GM19372 (cell line): ENCODE measurements around the gene MTM1.
A peak's percentile ranks its signal among the peaks of the same experiment; 100 is the strongest.

Experiments
- ATAC-seq: cut with Tn5 transposase; IDR thresholded peaks from one replicate; pipeline ENCODE4 v1.9.1; 2021; ENCODE audit warnings: mild to moderate bottlenecking, low read depth, moderate library complexity; ENCODE audit not compliant: unreplicated experiment

MTM1 gene

DNA sequence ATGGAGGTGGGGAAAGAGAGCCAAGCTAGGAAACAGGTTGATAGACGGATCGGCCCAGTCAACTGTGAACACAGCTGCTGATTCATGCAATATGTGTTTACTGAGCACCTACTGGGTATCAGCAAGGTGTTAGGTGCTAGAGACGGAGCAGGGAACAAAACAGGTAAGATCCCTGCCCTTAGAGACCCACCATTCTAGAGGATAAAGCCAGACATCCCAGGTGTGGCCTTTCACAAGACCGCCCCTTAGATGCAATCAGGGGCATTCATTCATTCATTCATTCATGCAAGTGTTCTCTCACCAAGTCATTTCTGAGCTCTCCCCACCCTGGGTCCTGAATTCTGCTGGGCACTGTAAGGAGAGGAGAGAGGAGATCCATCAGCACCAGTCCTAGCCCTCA is 20.2 kb upstream of the MTM1 start:
- no peak for ATAC-seq

DNA sequence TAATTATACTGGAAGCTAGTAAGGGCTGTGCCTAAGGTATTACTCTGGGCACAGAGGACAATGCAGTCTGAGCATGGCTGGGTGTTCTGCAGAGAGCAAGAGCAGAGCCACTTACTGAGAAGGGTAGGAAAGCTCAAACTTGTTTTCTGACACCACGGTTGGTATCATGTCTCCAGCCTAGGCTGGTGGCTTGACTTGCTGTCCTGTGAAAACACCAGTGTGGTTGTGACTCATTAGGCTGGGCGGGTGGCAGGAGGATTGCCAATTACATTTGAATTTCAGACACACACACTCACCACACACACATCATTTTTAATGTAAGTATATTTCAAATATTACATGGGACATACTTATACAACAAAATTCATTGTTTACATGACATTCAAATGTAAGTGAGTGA is 19.7 kb upstream of the MTM1 start:
- no peak for ATAC-seq

DNA sequence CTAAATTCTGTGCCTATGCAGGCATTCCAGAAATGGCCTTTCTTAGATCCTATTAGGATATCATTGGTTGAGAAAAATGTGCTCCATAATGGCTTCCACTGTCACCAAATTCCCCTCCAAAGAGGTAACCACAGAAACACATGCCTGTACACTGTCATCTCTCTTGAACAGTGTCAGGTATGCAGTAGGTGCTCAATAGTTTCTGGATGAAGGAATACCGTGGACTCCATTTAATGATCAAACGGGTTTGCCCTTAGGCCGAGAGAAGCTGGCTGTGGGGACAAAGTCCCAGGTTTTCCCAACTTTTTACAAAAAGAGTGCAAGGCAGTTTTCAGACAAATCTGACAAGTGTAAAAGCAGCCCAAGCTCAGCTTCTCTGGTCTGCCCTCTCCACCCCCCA is 16.5 kb upstream of the MTM1 start:
- ATAC-seq = no peak

DNA sequence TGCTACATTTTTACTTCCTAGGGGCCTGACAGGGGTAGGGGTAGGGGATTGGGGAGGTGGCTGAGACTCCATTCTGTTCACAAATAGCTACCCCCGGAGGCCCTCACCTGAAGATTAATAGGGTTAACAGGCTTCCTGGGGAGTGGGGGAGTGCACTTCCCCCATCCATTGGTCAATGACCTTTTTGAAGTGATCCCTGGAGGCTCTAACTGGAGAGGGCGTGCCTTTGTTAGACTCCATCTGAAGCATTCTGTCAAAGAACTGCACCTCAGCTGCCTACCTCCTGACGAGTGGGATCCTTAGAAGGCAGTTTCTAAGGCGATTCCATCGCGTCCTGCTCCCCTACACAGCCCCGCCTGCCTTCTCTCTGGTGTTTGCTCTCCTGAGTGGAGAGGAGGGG is 10.0 kb upstream of the MTM1 start:
- no peak for ATAC-seq

DNA sequence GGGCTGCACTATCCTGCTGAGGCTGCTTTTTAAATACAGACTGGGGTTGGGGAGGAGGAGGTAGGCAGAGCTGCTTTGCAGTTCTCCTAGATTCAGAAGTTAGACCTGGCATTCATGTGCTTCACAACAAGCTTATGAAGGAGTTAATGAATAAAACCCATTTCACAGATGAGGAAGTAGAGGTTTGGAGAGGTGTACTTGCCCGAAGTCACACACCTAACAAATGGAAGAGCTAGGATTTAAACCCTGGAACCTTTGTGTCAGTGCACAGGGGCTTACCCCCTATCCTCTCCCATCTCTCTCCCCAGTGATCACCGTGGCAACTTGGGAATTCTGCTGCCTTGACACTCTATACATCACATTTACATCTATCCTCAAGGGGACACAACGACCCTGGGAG is 3.6 kb upstream of the MTM1 start:
- ATAC-seq = no peak

DNA sequence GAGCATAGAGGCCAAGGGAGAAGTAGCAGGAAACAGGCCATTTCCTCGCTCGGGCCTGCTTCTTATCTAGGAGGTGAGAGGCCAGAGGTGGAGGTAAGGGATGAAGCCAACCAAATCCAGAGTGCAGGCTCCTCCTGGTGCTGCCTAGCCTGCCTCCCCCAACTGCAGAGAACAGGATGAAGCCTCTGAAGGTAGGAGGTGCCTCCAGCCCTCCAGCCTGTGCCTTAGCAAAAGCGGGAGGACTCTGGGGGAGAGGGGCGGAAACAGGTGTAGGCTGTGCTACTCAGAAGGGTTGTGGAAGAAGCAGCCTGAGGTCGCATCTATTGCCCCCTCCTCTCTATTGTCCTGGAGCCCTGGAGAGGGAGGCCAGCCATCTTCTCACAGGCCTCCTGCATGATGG is 2.9 kb upstream of the MTM1 start:
- no peak for ATAC-seq

DNA sequence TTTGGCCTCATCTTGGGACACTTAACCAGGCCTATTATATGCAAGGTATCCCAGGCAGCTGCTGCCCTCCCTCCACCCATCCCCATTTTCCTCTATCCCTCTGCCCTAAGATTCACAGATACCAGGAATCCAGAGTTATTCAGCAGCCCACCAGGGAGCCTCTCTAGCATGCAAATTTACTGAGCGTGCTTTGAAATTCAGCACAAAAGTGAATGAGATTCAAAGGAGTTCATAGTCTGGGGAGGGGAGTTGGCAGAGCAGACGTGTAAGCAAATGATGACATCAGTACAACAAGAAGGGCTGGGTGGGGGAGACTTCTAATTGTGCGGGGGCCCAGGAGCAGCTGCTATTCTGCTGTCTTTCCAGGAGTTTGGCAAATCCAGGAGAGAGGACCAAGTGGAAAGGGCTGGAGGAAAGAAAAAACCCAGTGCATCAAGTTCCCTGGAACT is 1.7 kb upstream of the MTM1 start:
- ATAC-seq = no peak

DNA sequence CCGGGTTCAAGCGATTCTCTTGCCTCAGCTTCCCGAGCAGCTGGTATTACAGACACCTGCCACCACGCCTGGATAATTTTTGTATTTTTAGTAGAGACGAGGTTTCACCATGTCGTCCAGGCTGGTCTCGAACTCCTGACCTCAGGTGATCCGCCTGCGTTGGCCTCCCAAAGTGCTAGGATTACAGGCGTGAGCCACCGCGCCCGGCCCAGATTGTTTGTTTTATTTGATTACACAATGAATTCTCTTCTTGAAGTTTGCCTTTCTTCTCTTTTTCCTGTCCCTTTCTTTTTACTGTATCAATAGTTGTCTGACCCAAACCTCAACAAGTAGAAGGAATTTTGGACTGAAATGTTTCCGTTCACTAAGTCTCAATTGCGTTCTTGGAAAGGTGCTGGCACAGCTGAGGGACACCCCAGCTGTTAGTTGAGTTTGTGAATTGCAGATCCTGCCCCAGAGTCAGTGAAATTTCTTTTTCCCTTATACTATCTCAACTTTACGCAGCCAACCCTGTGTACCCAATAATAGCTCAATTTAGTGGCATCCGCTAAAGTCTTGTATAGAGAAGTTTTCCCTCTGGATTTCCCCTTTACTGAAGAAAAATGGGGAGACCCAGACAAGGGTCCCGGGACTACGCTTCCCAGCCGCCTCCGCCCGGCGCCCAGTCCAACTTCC is 639 bp upstream of the MTM1 start:
- ATAC-seq = no peak

DNA sequence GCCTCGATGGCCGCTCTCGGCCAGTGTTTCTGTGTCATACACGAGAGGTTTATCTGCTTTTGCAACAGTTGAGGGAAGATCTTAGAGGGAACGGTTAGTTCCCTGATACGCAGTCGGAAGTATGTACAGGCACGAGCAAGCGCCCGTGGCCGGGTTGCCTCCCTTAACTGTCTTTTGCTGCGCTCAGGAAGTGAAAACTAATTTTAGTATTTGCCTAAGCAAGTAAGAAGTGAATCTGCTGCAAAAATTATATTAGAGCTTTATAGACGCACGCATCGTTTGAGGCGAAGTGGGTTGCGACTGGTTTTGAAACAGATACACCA is 695 bp downstream of the MTM1 start:
- peak; percentile 22 for ATAC-seq

DNA sequence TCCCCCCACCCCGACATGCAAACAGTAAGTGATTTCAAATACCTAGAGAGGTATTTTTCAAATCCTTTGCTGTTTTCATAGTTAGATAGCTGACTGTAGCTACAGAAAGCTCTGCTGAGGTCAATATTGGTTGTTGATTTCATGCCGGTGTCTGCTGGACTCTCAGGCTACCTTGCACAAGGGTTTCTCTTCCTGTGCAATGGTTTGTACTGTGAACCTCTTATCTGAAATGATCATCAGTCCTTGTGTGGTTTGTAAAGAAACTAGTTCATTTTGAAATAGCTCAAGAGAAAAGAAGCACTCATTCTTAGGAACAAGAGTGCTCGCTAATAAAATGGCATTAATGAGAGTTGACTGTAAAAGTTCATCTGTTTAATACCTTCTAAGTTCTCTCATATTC is 2.1 kb downstream of the MTM1 start:
- no peak for ATAC-seq

DNA sequence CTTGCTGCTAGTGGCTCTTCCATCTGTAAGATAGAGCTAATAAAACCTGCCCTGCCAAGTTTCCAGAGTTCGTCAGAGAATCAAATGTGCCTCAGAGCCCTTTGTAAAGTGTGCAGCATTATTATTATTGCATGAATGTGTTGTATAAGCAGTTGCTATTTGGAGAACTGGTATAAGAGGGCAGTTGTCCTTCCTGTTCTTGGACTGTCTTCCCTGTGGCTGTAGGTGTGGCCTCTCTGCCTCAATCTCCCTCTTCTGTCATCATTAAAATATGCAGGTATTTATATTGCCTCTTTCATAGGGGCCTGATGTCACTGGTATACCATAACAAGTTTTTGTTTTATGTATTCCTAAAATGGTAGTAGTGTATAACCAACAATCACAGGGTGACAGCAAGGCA is 3.8 kb downstream of the MTM1 start:
- ATAC-seq = no peak

DNA sequence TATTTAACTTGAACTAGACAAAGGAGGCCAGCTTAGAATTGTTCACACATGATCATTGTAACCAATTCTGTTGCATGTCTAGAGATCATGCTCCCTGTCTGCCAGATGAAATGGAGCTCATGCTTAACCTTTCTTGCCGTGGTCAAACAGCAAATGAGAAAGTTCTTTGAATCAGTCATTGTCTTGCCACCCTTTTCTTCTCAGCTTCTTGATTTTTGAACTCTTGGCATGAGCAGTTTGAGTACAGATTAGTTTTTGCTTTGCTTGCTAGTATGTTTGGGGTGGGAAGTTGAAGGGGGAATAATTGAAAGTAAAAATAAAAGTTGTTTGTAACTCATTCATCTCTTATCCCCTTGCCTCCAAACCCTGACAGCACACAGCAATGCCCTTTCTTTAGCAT is 4.7 kb downstream of the MTM1 start:
- no peak for ATAC-seq

DNA sequence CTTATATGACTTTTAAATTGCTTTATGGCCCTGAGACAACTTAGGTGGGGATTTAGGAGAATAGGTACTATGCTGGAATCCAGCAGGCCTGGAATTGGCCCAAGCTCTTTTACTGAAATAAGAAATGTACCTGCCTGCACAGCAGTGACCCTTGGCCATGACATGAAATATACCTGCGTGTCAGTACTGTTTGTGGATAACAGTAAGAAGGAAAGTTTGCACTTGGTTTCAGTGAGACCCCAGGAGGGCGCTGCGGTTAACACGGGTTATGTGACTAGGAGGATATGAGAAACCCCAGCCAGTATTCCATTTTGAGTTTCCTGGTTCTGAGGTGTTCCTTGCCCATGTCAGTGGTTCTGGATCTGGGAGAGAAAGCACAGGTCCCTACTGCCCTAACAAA is 5.3 kb downstream of the MTM1 start:
- no peak for ATAC-seq

DNA sequence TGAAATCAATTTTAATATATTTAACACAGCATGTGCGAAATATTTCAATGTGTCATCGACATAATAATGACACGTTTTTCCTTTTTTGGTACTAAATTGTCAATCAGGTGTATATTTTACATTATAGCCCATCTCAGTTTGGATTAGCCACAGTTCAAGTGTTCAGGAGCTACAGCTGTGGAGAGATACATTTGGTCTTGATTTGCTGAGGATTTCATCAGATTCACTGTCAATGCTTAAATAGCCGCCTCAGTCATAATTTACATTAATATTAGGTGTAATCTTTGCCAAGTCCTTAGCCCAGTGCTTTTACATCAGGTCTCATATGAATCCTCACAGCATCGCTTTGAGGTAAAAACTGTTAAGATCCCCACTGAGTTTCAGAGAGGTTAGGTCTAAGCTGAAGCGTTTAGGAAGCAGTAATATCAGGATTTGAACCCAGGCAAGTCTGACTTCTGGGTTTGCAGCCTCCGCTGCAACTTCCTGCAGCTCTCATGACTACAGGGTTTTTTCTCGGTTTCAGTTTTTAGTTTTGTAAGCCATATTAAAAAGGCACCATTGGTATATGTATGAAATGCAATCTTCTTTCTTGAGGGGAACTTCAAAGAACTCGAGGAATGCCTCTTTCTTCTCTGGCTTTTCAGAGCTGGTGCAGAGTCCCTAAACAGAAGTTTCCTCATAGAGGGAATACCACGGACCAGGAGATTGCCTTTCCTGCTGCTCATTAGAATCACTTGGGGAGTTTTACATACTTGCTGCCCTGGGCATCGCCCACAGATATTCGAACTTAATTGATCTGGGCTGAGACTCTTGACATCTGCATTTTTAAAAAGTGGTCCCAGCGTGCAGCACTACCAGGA is 6.4 kb downstream of the MTM1 start:
- ATAC-seq = peak; percentile 48

DNA sequence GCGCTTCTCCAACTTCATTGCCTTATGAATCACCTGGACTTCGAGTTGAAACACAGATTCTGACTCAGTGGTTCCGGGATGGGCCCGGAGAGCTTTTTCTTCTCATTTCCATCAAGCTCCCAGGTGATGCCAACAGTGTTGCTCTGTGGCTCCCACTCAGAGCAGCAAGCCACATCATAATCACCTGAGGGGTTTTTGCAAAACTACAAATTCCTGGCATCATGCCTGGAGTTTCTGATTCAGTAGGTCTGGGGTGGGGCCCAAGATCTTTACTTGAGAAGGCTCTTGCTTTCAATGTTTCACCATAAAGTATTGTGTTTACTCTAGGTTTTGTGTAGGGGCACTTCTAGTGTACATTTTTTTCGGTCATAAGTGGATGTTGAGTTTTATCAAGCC is 7.0 kb downstream of the MTM1 start:
- ATAC-seq = peak; percentile 14

DNA sequence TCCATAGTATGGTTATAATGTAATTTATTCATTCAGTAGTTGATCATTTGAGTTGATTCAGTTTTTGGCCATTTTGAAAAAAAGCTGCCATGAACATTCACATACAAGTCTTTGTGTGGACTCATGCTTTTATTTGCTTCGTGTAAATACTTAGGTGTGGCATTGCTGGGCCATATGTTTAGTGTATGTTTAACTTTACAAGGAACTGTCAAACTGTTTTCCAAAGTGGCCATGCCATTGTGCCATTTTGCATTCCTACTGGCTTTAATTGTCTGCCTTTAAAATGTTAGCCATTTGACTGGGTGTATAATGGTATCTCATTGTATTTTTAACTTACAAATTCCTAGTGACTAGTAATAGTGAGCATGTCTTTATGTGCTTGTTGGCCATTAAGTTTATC is 8.8 kb downstream of the MTM1 start:
- no peak for ATAC-seq

DNA sequence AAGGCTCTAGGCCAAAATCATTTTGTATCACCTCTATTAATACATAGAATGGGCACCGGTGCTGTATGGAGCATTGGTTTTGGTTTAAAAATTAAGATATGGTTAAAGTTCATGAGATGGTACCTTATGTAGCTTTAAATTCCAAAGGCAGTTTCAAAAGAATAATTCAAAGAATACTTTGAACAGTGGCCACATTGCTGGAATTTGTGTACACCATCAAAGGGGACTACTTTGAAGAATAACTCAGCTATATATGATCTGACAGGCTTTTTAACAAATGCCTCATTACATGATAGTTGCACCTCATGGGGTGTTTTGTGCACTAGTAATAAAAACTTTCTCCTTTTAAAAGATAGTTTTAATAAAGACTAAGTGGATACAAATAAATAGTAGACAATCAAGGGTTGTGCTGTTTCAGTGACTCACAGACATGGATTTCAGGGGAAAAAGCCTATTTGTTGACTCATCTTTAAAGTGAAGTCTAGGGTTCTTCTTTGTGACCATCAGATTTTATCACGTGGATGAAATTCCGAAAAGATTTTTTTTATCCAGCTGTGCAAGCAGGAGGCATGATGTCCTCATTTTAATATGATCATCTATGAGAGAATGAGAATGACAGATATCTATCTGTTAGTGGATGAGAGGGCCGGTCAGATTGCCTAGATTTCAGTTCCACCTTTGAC is 12.8 kb downstream of the MTM1 start:
- no peak for ATAC-seq

DNA sequence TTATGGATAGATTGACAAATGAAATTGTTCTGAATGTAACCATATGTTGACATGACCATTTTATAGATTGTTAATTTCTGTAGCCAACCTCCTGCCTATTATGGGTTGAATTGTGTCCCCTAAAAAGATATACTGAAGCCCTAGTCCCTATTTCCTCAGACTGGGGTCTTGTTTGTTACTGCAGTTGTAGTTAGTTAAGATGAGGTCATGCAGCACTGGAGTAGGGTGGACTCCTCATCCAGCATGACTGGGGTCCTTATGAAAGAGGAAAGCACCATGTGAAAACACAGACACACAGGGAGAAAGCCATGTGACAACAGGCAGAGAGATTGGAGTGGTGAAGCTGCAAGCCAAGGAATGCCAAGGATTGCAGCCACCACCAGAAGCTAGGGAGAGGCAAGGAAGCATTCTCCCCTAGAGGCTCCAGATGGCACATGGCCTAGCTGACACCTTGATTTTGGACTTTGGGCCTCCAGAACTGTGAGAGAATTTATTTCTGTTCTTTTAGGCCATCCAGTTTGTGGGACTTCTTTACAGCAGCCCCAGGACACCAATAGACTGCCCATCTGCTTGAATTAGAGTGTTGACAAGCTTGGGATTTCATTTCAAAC is 14.0 kb downstream of the MTM1 start:
- ATAC-seq = no peak

DNA sequence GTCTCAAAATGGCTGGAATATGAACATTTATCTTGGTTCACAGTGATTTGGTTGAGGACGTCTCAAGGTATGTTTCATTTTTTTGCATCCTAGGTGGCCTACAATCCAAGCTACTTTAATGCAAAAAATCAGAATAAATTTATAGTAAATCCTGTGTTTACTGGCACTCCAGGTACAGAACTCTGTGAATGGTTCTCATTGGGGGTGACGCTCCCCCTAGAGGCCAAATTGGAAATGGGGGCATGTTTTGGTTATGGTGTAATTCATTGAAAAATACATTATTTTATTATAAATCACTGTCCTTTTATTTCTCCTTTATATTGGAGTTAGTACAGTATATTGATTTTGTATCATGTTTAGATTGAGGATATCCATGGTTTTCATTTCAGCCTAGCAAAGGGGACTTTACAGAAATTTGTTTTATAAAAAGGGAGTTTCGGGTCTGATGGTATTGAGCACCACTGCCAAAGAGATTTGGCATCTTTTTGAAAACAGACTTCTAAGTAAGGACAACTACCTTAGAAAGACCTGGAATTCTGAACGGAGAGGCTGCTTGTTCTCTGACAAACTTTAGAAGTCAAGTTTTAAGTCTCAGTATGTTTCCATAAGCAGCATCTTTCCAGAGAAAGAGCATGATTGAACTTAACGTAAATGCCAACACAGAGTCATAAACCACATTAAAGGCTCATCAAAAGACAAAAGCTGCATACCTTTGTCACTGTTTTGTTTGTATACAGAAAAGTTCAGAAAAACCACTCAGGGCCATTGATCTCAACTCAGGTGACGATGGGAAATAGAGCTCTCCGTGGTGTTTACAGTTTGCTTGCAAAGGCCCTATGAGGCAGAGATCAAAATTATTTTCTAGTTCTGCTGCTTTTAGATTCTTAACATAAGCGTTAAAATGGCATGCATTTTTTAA is 19.4 kb downstream of the MTM1 start:
- no peak for ATAC-seq

DNA sequence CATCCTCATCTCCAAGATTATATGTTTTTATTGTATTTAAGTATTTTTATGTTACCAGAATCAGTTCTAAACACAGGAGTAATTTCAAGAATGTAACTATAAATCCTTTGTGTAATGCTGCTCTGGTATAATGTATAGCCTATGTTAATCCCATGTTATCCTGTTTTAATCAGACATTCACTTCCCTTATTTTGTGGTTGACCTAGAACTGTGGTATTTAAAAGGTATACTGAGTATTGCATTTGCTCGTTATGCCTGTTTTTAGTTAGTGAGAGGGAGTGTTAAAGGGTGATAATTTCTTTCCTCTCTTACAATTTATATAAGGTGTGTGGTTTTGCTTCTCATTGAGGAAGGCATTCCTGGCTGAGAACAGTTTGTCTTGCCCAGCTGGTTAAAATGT is 26.2 kb downstream of the MTM1 start:
- ATAC-seq = no peak
